HG02981 (cell line): Measurements from ENCODE around the gene TNS3.

Experiments used
- ATAC-seq: cut with Tn5 transposase; IDR thresholded peaks from one replicate; pipeline ENCODE4 v1.9.1; 2021; ENCODE audit warnings: mild to moderate bottlenecking, moderate library complexity; ENCODE audit not compliant: unreplicated experiment

The TNS3 gene

GRCh38 chr7:47526466-47526865 is 55.4 kb downstream of the TNS3 start:
- ATAC-seq: no peak

GRCh38 chr7:47525066-47525623 is 56.8 kb downstream of the TNS3 start:
- no peak for ATAC-seq

DNA sequence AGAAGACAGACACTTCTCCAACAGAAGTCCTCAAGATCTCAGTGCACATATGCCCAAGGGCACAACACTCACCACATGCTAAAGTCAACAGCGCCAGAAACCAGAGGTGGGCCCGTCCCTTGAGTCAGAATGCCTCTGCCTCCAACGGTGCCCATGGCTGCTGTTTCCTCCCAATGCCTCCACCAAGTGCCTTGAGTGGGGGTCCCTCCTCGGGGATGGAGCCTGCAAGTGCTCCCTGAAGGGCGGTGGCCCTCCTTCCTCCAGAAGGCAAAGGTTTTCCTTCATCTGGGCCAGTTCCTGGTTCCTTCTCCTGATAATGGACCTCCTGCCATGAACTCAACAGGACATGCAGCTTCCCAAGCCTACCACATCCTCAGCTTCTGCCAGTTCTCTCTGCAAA is 58.5 kb downstream of the TNS3 start:
- ATAC-seq: no peak

DNA sequence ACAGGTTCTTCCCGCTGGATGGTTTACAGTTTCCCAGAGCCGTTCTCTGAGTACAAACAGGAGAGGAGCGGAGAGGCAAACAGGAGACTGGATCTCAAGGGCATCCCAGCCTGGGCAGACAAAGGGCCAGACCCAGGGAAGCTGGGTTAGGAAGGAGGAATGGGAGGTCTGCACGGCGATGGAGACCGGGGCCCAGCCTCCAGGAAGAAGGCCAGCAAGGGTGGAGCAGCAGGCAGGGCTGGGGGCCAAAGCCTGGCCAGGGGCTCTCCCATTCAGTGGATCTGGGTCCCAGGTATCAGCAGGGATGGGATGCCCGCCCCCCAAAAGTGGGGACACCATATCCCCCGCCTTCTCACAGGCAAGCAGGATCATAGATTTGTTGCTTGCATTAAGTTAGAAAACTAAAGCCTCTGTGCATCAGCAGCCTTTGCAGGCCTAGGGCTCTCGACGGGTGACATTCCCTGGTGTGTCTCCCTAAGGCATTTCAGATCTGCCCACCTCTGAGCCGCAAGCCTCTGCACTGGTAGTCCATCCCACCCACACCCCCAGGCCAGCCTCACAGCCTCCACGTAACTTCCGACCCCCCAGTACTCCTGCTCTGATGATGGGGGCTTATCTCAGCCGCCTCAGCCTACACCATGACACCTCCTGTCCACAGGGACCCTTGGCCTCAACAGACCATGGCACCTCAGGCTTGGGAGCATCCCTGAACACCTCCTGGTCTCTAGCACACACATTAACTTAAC is 59.9 kb downstream of the TNS3 start:
- no peak for ATAC-seq

GRCh38 chr7:47521011-47521795 is 60.7 kb downstream of the TNS3 start:
- no peak for ATAC-seq

DNA sequence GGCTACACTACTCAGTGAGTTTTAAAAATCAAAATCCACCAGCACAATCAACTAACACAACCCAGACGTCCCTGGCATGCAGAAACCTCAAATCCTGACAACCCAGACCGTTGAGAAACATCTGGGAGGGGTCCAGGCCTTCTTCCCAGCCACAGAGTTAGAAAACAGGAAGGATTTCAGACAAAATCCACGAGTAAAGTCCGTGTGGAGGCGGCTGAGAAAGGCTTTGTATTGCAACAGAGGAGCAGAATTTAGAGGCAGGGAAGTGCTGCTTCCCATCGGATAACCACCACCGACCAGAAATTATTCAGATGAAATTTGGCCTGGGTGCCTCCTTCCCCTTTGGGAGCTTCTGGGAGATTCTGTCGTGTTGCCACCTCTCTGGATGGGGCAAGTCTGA is 61.5 kb downstream of the TNS3 start:
- ATAC-seq: no peak

DNA sequence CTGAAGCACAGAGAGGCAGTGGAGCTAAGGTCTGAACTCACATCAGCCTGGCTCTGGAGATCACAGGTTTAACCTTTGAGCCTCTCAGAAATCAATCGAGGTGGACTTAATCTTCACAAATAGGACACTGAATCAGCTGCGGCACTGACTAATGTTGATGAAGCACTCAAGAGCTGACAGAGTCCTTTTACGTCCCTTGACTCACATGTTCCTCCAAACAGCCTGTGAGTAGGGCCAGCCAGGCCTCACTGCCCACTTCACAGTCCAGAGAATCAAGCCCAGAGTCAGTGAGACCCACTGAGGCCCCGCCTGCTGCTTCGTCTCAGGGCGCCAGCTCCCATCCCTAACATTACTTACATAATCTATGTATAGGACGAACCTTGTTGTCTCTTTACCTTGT is 63.1 kb downstream of the TNS3 start:
- ATAC-seq: no peak

- no peak for ATAC-seq
These were observed 64.0 kb downstream of the TNS3 start for GRCh38 chr7:47517821-47518480.

DNA sequence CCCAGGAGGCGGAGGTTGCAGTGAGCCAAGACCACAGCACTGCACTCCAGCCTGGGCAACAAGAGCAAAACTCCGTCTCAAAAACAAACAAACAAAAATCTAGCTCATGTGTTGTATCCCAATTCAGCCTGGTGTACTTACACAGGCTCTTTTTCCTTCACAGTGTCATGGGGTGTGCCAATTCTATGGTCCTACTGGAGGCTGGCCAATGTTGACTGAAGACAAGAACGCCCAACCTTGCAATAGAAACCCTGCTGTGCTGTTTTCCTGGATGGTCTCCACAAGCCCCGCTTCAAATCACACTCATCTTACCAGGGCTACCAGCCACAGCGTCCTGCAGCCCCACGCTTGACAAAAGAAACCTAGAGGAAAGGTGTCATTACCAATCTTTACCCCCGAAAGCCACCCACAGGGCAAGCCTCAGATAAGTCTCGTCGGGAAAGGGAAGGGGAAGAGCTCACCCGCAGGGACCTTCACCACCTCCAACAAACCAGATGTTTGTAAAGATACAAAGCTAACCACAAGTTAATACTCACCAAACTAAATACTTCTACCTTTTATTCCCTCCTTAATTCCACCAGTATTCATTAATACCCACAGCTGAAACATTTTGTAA is 64.8 kb downstream of the TNS3 start:
- ATAC-seq: no peak

- ATAC-seq: no peak
These were observed 65.5 kb downstream of the TNS3 start for GRCh38 chr7:47516386-47516785.

GRCh38 chr7:47515305-47515834 is 66.5 kb downstream of the TNS3 start:
- ATAC-seq: no peak

DNA sequence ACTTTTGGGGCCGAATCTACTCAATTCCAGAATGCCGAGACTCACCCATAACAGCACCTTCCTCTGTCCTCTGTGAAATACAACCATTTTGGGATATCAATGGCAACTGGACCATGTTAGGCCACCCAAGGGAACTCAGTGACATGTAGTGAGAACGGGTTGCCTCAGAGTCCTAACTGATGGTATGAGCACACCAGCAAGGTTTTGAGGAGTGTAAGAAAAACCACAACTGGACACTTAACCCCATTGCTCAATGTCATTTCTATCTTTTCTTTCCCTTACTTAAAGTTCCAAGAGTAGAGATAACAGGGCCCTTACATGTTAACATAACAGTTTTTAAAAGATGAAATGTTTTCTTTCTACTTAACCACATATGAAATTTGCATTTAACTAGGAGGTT is 67.1 kb downstream of the TNS3 start:
- ATAC-seq: no peak

GRCh38 chr7:47514367-47514766 is 67.5 kb downstream of the TNS3 start:
- ATAC-seq: no peak

DNA sequence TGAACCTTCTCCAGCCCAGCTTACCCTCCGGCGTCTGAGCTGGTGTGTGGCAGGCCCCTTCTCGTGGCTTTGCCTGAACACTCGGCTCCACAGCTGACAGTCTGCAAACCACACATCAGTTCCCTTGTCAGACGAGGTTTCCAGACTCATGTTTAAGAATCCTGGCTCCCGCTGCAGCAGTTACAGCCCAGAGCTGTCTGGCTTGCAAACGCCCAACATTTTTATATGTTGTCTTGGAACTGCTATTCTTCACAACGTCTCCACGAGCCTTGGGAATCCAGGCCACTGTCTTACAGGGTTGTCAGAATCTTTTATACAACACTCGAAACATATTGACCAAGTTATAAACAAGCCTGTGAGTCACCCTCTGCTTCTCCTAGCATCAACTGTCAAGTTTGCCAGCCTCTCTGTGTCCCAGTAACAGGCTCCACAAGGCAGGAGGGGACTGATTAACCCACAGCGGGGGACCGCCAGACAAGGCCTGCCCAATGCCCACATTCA is 68.1 kb downstream of the TNS3 start:
- no peak for ATAC-seq

DNA sequence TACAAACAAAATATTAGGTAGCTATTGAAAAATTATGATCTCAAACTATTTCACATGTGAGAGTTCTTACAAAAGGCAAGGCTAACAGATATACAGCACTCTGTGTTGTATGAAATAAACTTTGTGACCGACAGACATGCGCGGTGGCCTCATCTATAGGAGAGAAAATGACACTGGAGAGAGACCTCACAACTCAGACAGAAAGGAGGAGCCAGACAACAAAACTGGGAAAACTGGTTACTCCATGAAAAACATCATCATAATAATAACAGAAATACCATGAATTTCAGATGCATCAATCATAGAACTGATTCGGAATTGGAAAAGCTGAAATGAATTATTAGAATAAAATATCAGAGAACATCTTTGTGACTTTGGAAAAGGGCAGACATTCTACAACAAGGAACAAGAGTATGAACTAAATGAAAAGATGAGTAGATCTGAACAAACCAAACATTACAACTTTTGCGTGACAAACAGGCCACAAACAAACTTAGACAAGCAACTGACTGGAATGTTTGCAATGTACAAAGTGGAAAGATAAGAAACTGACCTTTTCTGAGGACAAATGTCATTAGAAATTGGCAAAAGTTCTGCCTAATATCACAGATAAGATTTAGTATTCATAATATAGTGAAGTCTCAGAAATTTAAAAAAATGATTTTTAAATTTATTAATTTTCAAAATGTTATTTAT is 69.3 kb downstream of the TNS3 start:
- ATAC-seq: no peak

- ATAC-seq: no peak
These were observed 70.1 kb downstream of the TNS3 start for GRCh38 chr7:47511699-47512370.

DNA sequence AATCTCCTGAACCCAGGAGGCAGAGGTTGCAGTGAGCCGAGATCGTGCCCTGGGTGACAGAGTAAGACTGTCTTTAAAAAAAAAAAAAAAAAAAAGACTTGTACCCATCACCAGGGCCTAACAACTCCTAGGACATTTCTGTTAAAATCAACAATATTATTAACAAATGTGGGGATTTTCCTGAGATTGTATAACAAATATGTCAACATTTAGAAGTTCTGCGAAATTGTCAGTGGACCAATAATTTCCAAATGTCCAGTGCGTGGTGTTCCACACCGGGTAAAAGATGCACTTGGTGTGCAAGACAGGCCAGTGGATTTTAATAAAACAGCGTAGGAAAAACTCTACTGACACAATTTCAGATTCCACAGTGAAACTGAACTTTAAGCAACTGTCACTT is 71.1 kb downstream of the TNS3 start:
- no peak for ATAC-seq

DNA sequence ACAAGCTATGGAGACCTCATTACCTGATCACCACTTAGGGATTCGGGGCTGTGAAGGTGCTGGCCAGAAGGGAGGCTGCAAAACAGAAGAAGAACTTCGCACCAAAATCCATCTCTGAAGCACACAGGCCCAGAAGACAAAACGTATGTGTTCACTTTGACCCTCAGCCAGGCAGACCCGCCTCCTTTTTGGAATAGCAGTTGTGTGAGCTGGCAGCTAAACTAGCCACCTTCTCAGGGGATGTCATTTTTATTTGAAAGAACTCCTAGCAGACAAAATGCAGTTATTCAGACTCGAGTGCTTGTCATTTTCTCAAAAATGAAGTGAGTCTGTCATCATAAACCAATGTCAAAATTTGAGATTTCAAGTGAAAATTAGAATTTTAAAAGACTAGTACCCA is 71.7 kb downstream of the TNS3 start:
- no peak for ATAC-seq

GRCh38 chr7:47509571-47509970 is 72.3 kb downstream of the TNS3 start:
- ATAC-seq: no peak
